Activated CD4-positive, CD25-positive, alpha-beta regulatory T cell (primary cell): ENCODE results near the gene MAVS.
"Not testable (repeated sequence)": the region's sequence is repeated elsewhere in the genome, so short reads cannot be mapped to it uniquely, and the experiment has no call there.

Experiments
- DNase-seq, 4 experiments: peaks; one replicate each; lab custom pipeline; 2025; lab: John Stamatoyannopoulos, UW

Gene MAVS

GRCh38 chr20:3888622-3889488 is 42.2 kb downstream of the MAVS start, which contains the start of gene PANK2:
PANK2 (plus strand) TSS chr20:3889387.
- DNase-seq = peak; percentile 92 to 94 (median 93)

GRCh38 chr20:3889489-3890397 is 43.1 kb downstream of the MAVS start:
- DNase-seq = peak in 3 of 4 experiments; percentile 17 to 27 (median 25)

- DNase-seq = no peak
Observed at GRCh38 chr20:3890398-3890751, 43.7 kb downstream of the MAVS start.

- no peak for DNase-seq
Observed at GRCh38 chr20:3890999-3891929, 44.6 kb downstream of the MAVS start.

GRCh38 chr20:3894796-3895195 is 48.2 kb downstream of the MAVS start:
- no peak for DNase-seq

GRCh38 chr20:3896302-3896701 is 49.7 kb downstream of the MAVS start:
- no peak for DNase-seq

- DNase-seq = no peak
Observed at GRCh38 chr20:3896853-3897583, 50.4 kb downstream of the MAVS start.

- not testable (repeated sequence) for DNase-seq
Observed at GRCh38 chr20:3898181-3898580, 51.5 kb downstream of the MAVS start.

- DNase-seq = no peak
Observed at GRCh38 chr20:3898639-3899038, 52.0 kb downstream of the MAVS start.

GRCh38 chr20:3900187-3900604 is 53.6 kb downstream of the MAVS start:
- no peak for DNase-seq

- no peak for DNase-seq
Observed at GRCh38 chr20:3901028-3901705, 54.5 kb downstream of the MAVS start.

GRCh38 chr20:3901706-3902440 is 55.2 kb downstream of the MAVS start:
- DNase-seq = no peak

GRCh38 chr20:3902446-3902845 is 55.8 kb downstream of the MAVS start:
- DNase-seq = no peak

GRCh38 chr20:3904224-3904623 is 57.6 kb downstream of the MAVS start:
- DNase-seq = no peak

- DNase-seq = no peak
Observed at GRCh38 chr20:3904857-3905256, 58.2 kb downstream of the MAVS start.

GRCh38 chr20:3906744-3907721 is 60.4 kb downstream of the MAVS start:
- peak in 1 of 4 experiments; percentile 9 for DNase-seq

- DNase-seq = no peak
Observed at GRCh38 chr20:3908667-3909066, 62.0 kb downstream of the MAVS start.

- no peak for DNase-seq
Observed at GRCh38 chr20:3909952-3910366, 63.3 kb downstream of the MAVS start.
